EH (cell line): ENCODE data around the gene HSPB7.
"Not testable (repeated sequence)": the region's sequence is repeated elsewhere in the genome, so short reads cannot be mapped to it uniquely, and the experiment has no call there.

ENCODE experiments used
- DNase-seq: peaks from one replicate; pipeline ENCODE4 v3.0.0-alpha.2; 2015; ENCODE audit warnings: low read depth

HSPB7 gene

GRCh38 chr1:16006552-16007485 is 11.0 kb downstream of the HSPB7 start:
- peak; percentile 69 for DNase-seq

DNA sequence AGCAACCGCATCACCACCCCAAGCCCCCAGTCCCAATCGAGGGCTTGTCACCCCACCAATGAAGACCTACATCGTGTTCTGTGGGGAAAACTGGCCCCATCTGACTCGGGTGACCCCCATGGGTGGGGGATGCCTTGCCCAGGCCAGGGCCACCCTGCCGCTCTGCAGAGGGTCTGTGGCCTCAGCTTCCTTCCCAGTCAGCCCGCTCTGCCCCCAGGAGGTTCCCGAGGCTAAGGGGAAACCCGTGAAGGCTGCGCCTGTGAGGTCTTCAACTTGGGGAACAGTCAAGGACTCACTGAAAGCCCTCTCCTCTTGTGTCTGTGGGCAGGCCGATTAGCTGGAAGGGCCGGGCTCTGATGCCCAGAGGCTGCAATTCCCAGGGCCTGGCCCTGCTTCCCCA is 11.8 kb downstream of the HSPB7 start:
- DNase-seq, result no peak

DNA sequence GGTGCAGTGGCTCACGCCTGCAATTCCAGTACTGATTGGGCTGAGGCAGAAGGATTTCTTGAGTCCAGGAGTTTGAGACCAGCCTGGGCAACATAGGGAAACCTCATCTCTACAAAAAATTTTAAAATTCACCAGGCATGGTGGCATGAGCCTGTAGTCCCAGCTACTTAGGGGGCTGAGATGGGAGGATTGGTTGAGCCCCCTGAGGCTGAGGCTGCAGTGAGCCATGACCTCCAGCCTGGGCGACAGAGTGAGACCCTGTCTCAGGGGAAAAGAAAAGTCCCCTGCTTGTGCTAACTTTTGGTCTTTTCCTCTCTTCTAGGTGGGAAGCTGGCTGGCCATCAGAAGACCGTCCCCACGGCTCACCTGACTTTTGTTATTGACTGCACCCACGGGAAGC is 12.2 kb downstream of the HSPB7 start:
- DNase-seq, result no peak

- not testable (repeated sequence) for DNase-seq
Measured at GRCh38 chr1:16001274-16001673, 16.6 kb downstream of the HSPB7 start.

- DNase-seq, result no peak
Measured at GRCh38 chr1:15998929-15999328, 18.9 kb downstream of the HSPB7 start.

GRCh38 chr1:15997637-15998280 is 20.1 kb downstream of the HSPB7 start:
- DNase-seq, result no peak

GRCh38 chr1:15997076-15997585 is 20.7 kb downstream of the HSPB7 start:
- no peak for DNase-seq

- DNase-seq, result peak; percentile 77
Measured at GRCh38 chr1:15994590-15995351, 23.1 kb downstream of the HSPB7 start.

DNA sequence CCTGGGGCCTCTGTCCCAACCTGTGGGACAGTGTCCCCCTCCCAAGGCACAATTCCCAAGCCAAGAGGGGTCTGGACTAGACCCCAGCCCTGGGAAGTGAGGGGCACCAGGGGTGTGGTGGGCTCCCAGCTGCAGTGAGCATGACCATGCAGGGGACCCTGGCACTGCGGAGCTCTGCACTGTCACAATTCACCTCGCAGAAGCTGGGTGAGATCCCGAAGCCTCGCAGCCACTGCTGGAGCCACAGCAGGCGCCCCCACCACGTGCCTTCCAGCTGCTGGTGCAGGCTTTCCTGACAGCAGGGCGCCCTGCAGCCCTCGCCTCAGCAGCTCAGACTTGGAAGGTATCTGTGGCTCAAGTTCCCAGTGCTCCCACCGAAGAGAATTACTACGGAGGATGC is 23.8 kb downstream of the HSPB7 start:
- DNase-seq, result no peak

DNA sequence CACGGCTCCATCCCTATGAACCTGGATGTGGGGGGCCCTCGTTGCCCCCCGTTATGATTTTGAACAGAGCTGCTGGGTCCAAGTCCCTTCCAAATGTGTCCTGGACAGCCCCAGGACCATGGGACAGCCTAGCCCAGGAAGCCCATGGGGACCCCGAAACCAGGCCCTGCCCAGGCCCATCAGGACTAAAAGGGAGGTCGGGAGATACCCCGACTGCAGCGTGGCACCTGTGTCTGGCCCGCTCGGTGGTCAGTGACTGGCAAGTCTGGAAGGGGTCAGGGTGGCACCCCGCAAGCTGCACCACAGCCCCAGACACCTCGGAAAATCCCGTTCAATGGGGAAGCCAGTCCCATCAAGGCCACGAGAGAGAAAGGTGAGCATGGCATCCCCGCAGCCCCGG is 24.2 kb downstream of the HSPB7 start:
- no peak for DNase-seq

DNA sequence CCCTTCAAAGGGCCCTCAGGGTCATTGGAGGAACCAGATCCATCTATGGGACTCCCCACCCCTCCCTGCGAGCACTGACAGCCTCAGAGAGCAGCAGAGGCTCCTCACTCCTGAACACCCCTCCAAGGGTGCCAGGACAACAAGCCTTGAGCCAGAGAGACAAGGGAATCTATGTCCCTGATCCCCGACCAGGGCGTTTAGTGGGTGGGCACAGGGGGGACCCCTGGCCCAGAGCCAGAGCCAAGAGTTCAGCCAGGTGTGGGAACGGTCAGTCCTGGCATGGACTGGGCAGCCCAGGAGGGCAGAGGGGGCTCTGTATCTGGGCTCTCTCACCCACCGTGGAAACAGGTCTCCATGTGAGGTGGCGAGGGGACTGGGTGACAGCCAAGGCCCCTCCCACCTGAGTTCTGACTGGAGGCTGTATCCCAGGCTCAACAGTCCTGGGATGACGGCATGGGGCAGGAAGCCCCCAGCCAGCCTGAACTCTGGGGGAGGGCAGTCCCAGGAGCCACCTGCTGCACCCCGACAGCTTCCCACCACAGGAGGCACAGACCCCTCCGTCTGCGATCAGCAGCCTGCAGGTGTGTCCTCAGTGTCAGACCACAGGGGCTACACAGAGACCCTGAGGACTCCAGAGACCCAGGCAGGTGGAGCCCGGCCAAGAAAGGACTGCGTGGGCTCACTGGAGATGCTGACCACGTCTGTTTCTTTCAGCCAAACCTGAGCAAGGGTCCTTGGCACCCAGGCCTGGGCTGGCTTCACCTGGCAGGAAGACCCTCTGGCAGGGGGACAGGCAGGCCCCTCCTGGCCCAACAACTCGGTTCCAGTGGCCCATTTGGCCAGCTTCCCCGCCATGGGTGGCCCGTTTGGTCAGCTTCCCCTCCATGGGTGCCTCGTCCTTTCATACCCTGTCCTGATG is 25.0 kb downstream of the HSPB7 start:
- no peak for DNase-seq

- DNase-seq, result no peak
Measured at GRCh38 chr1:15992187-15992553, 25.7 kb downstream of the HSPB7 start.

DNA sequence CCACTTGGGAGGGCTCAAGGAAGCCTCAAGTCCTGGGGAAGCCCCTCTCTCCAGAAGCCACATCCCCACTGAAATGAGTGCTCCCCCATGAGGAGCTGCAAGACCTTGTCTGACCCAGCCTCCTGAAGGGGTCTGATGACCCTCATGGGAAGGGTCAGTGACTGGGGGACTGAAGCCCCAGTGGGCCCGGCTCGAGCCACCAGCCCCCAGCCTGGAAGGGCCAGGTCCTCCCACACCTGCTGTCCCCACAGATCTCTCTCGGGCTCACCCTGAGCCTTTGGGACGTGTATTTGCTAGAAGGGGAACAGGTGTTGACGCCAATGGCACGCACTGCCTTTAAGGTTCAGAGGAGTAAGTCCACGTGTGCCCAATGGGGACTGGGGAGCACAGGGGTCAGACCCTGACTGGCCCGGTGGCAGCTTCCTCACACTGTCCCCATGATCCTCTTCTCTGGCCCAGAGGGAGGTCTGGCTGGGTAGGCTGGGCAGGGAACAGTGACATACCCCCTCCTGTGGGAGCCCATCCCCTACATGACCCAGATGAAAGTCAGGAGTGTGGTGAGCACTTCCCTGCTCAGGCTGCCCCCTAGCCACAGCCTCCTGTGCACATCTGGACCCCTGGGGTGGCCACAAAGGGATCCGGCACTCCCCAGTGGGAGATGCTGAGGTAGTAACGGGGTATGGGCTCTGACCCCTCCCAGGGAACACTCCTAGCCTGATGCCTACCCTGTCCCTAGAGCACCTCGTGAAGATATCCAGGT is 26.2 kb downstream of the HSPB7 start:
- no peak for DNase-seq

DNA sequence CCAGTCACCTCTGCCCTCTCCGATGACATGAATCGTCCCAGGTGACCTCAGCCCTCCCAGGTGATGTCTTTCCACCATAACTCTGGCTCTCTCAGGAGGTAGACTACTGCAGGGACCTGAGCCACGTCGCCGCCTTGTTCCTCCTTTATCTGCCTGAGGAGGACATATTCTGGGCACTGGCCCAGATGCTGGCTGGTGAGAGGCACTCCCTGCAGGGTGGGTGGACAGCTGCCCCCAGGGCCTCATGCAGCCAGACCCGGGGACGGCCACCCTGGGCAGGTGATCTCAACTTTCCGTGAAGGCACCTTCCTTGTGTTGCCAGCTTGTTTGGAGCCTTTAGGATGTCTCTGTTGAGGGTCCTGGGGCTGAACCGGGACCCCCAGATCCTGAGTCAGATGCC is 28.1 kb downstream of the HSPB7 start:
- no peak for DNase-seq

DNA sequence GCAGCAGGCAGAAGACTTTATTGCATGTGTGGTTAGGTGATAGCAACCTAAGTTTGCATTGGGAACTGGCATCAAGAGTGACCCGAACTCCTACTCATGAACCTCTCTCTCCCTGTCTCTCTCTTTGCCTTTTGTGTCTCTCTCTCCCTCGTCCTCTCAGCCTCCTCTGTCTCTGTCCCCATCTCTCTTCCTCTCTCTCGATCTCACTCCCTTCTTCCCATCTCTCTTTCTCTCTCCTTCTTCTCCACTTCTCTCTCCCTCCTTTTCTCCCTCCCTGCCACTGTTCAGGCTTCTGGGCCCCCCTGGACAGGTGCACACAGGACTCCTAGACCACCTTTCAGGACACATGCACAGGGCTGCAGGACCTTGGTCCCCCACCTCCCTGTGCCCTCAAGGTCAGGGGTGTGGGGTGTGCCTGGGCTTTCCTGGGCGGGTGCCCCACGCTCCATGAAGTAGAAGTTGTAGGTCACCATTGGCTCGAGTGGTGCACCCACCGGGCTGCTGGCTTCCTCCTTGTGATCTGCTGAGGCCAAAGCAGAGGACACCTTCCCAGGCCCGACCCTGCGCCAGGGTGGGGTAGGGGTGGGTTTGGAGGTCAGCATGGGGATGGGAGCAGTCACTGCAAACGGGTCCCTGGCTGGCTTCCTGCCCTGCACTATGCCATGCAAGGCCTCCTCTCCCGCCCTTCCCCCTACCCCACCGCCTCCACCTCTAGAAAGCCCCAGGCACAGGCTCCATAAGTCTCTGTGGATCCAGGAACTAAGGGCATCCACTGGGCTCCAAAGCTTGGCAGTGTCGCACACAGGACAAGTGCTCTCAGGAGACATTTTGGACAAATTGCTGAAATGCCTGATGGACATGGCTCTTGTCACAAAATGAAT is 28.7 kb downstream of the HSPB7 start:
- no peak for DNase-seq

- peak; percentile 43 for DNase-seq
Measured at GRCh38 chr1:15985611-15986297, 32.1 kb downstream of the HSPB7 start.

GRCh38 chr1:15983275-15983674 is 34.6 kb downstream of the HSPB7 start:
- DNase-seq, result no peak

DNA sequence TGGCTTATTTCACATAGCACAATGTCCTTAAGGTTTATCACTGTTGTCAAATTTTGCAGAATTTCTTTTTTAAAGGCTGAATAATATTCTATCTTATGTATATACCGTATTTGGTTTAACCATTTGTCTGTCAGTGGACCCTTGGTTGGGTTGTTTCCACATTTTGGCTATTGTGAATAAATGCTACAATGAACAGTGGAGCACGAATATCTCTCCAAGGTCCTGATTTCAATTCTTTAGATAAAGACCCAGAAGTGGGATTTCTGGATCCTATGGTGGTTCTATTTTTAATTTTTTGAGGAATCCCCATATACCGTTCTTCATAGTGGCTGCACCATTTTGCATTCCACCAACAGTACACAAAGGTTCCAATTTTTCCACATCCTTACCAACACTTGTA is 36.2 kb downstream of the HSPB7 start:
- no peak for DNase-seq

DNA sequence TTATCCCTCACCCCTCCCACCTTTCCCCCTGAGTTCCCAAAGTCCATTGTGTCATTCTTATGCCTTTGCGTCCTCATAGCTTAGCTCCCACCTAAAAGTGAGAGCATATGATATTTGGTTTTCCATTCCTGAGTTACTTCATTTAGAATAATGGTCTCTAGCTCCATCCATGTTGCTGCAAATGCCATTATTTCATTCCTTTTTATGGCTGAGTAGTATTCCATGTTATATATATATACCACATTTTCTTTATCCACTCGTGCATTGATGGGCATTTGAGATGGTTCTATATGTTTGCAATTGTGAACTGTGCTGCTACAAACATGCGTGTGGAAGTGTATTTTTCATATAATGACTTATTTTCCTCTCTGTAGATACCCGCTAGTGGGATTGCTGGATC is 39.9 kb downstream of the HSPB7 start:
- DNase-seq, result not testable (repeated sequence)
